AG10803 (cell line): ENCODE measurements around the gene NFKBIA.

Source experiments
- DNase-seq: peaks from one replicate; pipeline ENCODE4 v3.0.0; 2010; ENCODE audit warnings: low read depth
- H3K4me3 ChIP-seq: 2 replicates; pipeline ENCODE4 v1.5.1; 2011; ENCODE audit warnings: mild to moderate bottlenecking, low read length, control low read depth
- CTCF ChIP-seq: conservative IDR thresholded peaks from 2 replicates; pipeline ENCODE4 v1.5.1; 2011; ENCODE audit warnings: mild to moderate bottlenecking, low read length, control low read depth, inconsistent platforms

Gene NFKBIA

GRCh38 chr14:35433826-35434225 is 29.3 kb upstream of the NFKBIA start:
- no peak for DNase-seq
- H3K4me3 ChIP-seq, result no peak overlapping the region
- no peak for TF ChIP-seq CTCF

- TF ChIP-seq CTCF, result no peak
- H3K4me3 ChIP-seq, result no peak overlapping the region
- no peak for DNase-seq
Measured at GRCh38 chr14:35430459-35431199, 26.1 kb upstream of the NFKBIA start.

GRCh38 chr14:35429951-35430350 is 25.4 kb upstream of the NFKBIA start:
- DNase-seq, result no peak
- no peak for TF ChIP-seq CTCF
- no peak overlapping the region for H3K4me3 ChIP-seq

GRCh38 chr14:35425850-35426249 is 21.3 kb upstream of the NFKBIA start:
- no peak for DNase-seq
- no peak overlapping the region for H3K4me3 ChIP-seq
- no peak for TF ChIP-seq CTCF

GRCh38 chr14:35423621-35424020 is 19.1 kb upstream of the NFKBIA start:
- DNase-seq, result no peak
- no peak for TF ChIP-seq CTCF
- no peak overlapping the region for H3K4me3 ChIP-seq

- no peak overlapping the region for H3K4me3 ChIP-seq
- no peak for TF ChIP-seq CTCF
- DNase-seq, result peak; percentile 84
Measured at GRCh38 chr14:35420036-35420811, 15.7 kb upstream of the NFKBIA start.

- H3K4me3 ChIP-seq, result no peak overlapping the region
- DNase-seq, result no peak
- no peak for TF ChIP-seq CTCF
Measured at GRCh38 chr14:35419429-35419841, 14.9 kb upstream of the NFKBIA start.
